GM19397 (cell line): ENCODE measurements around the gene SLC48A1.
"Not testable (repeated sequence)": the region's sequence is repeated elsewhere in the genome, so short reads cannot be mapped to it uniquely, and the experiment has no call there.

Experiments
- ATAC-seq: cut with Tn5 transposase; IDR thresholded peaks from one replicate; pipeline ENCODE4 v1.9.1; 2021; ENCODE audit warnings: mild to moderate bottlenecking, moderate library complexity; ENCODE audit not compliant: unreplicated experiment

The SLC48A1 gene

GRCh38 chr12:47808050-47808449, 35.0 kb downstream of the SLC48A1 start:
- ATAC-seq: peak; percentile 34

GRCh38 chr12:47808574-47809365, 35.7 kb downstream of the SLC48A1 start:
- no peak for ATAC-seq

- ATAC-seq: not testable (repeated sequence)
These were observed 36.5 kb downstream of the SLC48A1 start for GRCh38 chr12:47809518-47809917.

- ATAC-seq: no peak
These were observed 38.0 kb downstream of the SLC48A1 start for GRCh38 chr12:47811072-47811396.

- ATAC-seq: no peak
These were observed 38.8 kb downstream of the SLC48A1 start for GRCh38 chr12:47811581-47812484.

- peak; percentile 77 for ATAC-seq
These were observed 39.9 kb downstream of the SLC48A1 start for GRCh38 chr12:47812797-47813510.

- ATAC-seq: peak; percentile 37
These were observed 40.6 kb downstream of the SLC48A1 start for GRCh38 chr12:47813511-47814196.

GRCh38 chr12:47814539-47815170, 41.6 kb downstream of the SLC48A1 start:
- no peak for ATAC-seq

GRCh38 chr12:47815447-47815846, 42.4 kb downstream of the SLC48A1 start:
- not testable (repeated sequence) for ATAC-seq

- no peak for ATAC-seq
These were observed 43.6 kb downstream of the SLC48A1 start for GRCh38 chr12:47816403-47817271.

- ATAC-seq: no peak
These were observed 44.4 kb downstream of the SLC48A1 start for GRCh38 chr12:47817272-47818006.

- no peak for ATAC-seq
These were observed 45.0 kb downstream of the SLC48A1 start for GRCh38 chr12:47818007-47818376.

- ATAC-seq: no peak
These were observed 45.6 kb downstream of the SLC48A1 start for GRCh38 chr12:47818467-47819137.

GRCh38 chr12:47819138-47819895, 46.3 kb downstream of the SLC48A1 start:
- ATAC-seq: peak; percentile 39

- peak; percentile 36 for ATAC-seq
These were observed 47.0 kb downstream of the SLC48A1 start, which contains the start of gene HDAC7 for GRCh38 chr12:47819896-47820630. TSS of gene HDAC7 (minus strand) at chr12:47819903. CDS start at chr12:47819785, 118 bp downstream.

GRCh38 chr12:47820631-47821345, 47.8 kb downstream of the SLC48A1 start:
- no peak for ATAC-seq
